HG02678 (cell line): ENCODE data around the gene CYB5A.
"Not testable (repeated sequence)": the region's sequence is repeated elsewhere in the genome, so short reads cannot be mapped to it uniquely, and the experiment has no call there.

Experiments
- ATAC-seq: cut with Tn5 transposase; IDR thresholded peaks from one replicate; pipeline ENCODE4 v1.9.1; 2021; ENCODE audit warnings: mild to moderate bottlenecking, moderate library complexity; ENCODE audit not compliant: unreplicated experiment

The CYB5A gene

DNA sequence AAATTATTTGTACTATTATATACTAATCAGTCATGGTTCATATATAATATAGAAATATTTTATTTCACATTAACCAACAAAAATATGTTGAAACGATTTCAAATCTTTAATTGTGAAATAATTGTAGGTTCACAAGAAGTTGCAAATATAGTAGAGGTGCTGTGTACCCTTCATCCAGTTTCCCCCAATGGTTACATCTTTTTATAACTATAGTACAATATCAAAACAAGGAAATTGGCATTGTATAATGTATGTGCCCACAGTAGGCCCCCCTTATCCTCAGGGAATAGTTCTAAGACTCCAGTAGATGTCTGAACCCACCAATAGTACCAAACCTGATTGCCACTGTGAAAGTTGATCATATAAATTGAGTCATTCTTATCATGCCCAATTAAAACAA lies 7.4 kb upstream of the CYB5A start:
- no peak for ATAC-seq

- no peak for ATAC-seq
These were observed 2.8 kb upstream of the CYB5A start for GRCh38 chr18:74294526-74294925.

DNA sequence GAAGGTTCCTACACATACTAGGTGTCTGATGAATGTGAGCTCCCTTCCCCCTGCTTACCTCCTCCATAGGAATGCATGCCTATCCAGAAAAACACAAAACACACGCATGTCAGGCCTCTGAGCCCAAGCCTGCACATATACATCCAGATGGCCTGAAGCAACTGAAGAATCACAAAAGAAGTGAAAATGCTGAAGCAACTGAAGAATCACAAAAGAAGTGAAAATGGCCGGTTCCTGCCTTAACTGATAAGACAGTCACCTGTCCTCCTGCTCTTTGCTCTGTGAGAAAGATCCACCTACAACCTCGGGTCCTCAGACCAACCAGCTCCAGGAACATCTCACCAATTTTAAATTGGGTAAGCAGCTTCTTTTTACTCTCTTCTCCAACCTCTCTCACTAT lies 1.2 kb upstream of the CYB5A start:
- ATAC-seq: not testable (repeated sequence)

DNA sequence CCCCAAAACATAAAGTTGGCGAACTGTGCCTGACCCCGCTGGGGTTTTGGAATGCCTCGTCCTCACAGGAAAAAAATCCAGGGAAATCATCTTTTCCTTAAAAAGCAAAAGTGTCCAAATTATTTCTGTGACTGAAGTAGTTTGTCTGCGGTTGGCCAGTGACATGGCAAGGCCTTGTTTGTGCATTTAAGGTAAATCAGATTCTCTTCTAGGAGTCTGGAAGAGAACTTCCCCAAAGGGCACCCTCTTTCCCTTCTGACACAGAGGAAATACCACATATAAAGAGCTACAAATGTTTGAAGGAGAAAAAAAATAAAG lies 737 bp upstream of the CYB5A start:
- ATAC-seq: no peak

GRCh38 chr18:74291472-74291770 lies 342 bp downstream of the CYB5A start:
- ATAC-seq: no peak

- ATAC-seq: no peak
These were observed 830 bp downstream of the CYB5A start for GRCh38 chr18:74290794-74291471.

DNA sequence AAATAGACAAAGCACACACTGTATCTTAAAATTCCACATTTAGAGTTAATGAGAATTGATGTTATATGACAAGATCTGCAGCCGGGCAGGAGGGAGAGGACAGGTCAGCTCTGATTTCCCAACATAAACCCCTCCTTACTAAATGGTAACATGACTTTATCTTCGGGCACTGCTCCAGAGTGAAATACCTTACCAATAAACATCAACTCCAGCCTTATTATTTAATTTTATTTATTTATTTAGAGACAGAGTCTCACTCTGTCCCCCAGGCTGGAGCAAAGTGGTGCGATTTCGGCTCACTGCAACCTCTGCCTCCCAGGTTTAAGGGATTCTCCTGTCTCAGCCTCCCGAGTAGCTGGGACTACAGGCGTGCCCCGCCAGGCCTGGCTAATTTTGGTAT lies 1.7 kb downstream of the CYB5A start:
- ATAC-seq: no peak

- ATAC-seq: no peak
These were observed 2.6 kb downstream of the CYB5A start for GRCh38 chr18:74289137-74289536.

DNA sequence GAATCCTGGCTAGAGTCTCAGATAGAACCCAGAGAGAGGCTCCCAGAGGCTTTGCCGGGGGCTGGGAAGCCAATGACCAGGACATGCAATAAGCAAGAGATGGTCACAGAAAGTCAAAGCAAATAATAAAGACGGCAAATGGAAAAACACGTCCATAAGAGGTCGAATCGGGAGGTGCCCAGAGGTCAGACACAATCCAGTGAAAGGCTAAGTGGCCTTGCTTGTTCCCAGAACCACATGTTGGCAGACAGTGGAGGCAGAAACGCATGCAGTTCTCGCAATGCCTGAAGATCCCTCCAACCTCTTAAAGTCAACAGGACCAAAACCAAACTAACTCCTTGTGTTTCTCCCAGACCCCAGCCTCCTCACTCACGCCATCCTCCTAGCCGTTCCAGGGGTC lies 3.0 kb downstream of the CYB5A start:
- no peak for ATAC-seq

DNA sequence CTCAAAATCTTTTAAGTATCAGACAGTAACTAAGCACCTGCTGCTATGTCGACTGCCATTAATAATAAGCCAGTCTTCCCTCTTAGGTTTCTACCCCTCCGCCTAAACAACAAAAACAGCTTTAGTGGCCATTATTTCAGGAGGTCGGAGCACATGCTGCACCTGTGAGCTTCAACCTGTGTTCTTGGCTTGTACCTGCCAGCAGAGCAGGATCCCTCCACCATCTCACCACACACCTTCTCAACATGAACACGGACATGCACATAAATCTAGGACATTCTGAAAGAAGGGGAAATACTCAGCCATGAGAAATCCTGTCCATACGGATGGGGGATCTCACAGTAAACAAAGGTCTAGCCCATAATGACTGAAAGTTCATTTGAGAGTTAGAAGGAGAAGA lies 3.7 kb downstream of the CYB5A start:
- no peak for ATAC-seq

DNA sequence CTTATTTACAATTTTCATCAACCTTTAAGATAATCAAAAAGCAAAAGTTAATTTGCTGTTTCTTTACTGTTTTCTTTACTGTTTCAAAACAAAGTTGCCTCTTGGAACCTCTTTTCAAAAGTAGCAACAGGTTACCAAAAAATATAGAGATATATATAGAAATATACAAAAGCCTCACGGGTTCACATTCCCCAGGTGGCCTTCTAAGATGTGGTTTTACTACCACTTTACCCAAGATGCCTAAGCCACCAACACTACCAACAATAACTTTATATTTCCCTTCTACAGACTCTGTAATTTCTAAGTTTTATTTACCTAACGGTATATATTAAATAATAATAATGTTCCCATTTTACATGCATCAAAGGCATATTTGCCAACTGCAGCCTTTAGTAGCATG lies 4.9 kb downstream of the CYB5A start:
- no peak for ATAC-seq

- no peak for ATAC-seq
These were observed 5.5 kb downstream of the CYB5A start for GRCh38 chr18:74286106-74286855.

DNA sequence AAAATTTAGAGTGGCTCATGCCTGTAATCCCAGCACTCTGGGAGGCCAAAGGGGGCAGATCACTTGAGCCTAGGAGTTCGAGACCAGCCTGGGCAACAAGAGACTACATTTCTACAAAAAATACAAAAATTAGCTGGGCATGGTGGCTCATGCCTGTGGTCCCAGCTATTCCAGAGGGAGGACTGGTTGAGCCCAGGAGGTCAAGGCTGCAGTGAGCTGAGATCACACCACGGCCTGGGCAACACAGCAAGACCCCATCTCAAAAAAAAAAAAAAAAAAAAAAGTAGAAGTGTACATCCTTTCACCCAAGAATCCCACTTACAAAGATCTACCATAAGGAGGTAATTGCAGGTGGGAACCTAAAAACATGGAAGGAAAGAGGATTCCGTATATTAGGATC lies 6.2 kb downstream of the CYB5A start:
- ATAC-seq: not testable (repeated sequence)

DNA sequence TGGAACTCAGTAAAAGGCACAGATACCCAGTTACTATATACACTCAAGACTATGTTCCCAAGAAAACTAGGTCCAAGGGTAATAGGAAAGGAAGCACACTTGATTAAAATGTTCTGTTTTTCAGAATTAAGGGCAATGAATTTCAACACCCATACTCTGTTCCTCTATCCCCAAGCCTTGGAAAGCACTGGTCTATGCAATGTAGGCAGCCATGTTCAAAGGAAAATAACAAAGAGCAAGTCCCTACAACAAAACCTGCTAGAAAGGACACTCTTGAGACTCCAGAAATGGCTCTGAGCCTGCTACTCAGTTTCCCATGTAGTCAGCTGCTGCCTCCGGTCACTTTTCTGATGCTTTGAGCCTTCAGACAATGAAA lies 6.8 kb downstream of the CYB5A start:
- no peak for ATAC-seq

GRCh38 chr18:74284191-74284979 lies 7.4 kb downstream of the CYB5A start:
- ATAC-seq: no peak

DNA sequence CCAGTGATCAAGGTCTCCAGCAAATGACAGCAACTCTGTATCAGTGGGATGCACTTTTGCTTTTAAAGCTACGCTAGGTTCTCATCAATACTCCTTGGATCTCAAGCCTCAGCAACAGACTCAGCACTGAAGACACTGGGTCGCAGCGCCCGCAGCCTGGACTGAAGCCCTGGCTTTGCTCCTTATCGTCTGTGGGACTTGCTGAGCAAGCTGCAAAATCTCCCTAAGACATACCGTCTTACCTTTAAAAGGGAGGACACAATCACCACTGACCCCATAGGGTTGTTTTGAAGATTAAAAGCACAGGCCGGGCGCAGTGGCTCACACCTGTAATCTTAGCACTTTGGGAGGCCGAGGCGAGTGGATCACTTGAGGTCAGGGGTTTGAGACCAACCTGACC lies 8.1 kb downstream of the CYB5A start:
- no peak for ATAC-seq

DNA sequence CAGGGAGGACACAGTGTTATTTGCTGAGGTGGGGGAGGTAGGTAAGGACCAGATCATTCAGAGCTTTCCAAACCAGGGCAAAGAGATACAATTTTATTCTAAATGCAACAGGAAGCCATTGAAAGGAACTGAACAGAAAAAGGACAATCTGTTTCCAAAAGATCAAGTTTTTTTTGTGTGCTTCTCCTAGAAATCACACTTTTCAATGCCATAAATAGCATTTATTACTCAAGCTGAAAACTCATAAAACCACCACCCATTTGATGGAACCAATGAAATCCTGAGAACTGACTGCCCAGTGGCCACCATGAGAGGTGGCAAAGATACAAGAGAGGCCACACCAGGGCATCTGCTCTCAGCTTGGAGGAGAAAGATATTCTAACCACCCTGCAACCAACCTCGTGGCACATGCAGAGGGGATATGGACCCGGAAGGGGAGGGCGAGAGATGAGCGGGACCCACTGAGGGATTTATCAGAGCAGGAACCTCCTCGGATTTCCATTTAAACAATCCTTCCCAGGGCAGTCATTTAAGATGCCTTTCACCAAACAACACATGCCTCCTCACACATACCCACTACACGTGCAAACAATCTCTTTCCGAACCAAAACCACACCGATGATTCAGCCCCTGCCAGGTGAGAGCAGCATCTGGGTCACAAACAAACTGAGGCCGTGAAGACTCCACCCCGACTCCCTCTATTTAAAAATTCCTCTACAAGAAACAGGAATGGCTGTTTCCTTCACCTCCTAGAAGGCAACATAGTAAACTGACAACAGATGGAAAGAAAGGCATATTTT lies 8.8 kb downstream of the CYB5A start:
- no peak for ATAC-seq

GRCh38 chr18:74281980-74282754 lies 9.6 kb downstream of the CYB5A start:
- peak; percentile 61 for ATAC-seq

DNA sequence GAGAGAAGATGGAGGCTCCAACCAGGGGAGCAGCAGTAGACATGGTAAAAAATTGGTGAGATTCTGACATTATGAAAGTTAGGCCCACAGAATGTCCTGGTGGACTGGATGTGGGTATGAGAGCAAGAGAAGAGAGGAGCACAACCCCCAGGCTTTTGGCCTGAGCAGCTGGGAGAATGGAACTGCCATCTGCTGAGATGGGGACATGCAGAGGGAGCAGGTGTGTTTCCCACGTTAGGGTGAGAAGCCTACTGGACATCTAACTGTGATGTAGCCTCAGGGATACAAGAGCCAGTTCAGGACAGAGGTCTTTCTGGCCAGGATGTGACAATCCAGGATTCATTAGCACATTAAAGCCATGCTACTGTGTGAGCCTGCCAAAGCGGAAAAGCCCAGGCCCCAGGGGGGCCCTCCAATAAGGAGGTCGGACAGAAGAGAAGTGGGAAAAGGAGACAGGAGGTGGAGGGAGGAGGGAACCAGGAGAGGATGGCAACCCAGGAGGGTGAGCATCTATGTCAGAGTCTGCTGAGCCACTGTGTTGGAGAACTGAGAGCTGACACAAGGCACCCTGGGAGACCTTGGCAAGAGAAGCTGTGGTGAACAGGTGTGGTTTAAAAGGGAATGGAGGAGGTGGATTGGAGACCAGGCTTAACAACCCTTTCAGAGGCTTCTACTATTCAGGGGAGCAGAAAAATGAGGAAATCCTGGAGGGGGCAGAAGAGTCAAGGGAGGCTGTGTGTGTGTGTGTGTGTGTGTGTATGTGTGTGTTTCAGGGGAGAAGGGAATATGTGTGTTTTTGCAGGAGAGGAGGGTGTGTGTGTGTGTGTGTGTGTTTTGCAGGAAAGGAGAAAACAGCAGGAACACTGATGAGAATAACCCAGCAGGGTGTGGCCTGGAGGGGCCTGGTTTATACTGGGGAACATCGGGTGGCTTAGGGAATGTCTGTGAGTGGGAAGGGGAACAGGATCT lies 10.5 kb downstream of the CYB5A start:
- no peak for ATAC-seq

- no peak for ATAC-seq
These were observed 12.8 kb downstream of the CYB5A start for GRCh38 chr18:74278983-74279382.
